ENCODE data around the gene MFSD12. TPM values are rescaled to one million over a fixed set of nuclear protein-coding genes. Genes with fewer than 3 reads are reported as not detected.

Gene MFSD12
- total and polyA plus RNA-seq, 4 donors = 9.4 to 43.6 (median 24.6) TPM

- 80% methylated on average over 7 of the region's 7 CpGs for WGBS
- Histone ChIP-seq H3K4me3 (ENCODE audit: low read depth in 1 of 3, low read length in 3 of 3) (no peak overlapping the region), H3K36me3 (ENCODE audit: control insufficient read depth in 4 of 4, insufficient read depth in 3 of 4, low read depth in 1 of 4, low read length in 3 of 4) (peaks cover 3 to 14% (median 11%) of the 10 kb centered on the region in 4 donors), H3K9ac (ENCODE audit: low read depth in 1 of 2, low read length in 2 of 2) (no peak overlapping the region), H3K27me3 (ENCODE audit: control insufficient read depth in 4 of 4, insufficient read depth in 4 of 4, low read length in 3 of 4) (no peaks in the 10 kb centered on the region), H3K27ac (ENCODE audit: low read depth in 1 of 2, low read length in 2 of 2) (no peak overlapping the region), H3K9me3 (ENCODE audit: control insufficient read depth in 4 of 4, low read length in 3 of 4) (no peaks in the 10 kb centered on the region), H3K4me1 (ENCODE audit: control insufficient read depth in 4 of 4, insufficient read depth in 4 of 4, low read length in 3 of 4) (peaks cover 17 to 41% (median 27%) of the 10 kb centered on the region in 4 donors)
- TF ChIP-seq TAF1 (conservative IDR thresholded peaks at IDR 0.05) = no peak
- no peak for TF ChIP-seq RAD21 (IDR thresholded peaks at IDR 0.05)
- TF ChIP-seq ZBTB33 (IDR thresholded peaks at IDR 0.05) = no peak
- no peak for TF ChIP-seq SP1 (IDR thresholded peaks at IDR 0.05)
- TF ChIP-seq HNF4A (conservative IDR thresholded peaks at IDR 0.05) = no peak
- TF ChIP-seq RXRA (IDR thresholded peaks at IDR 0.05) = no peak
- TF ChIP-seq FOXA2 (IDR thresholded peaks at IDR 0.05) = no peak
- no peak for DNase-seq (ENCODE audit: low spot score)
These were observed 36.3 kb downstream of the MFSD12 start for GRCh38 chr19:3521104-3521445.

GRCh38 chr19:3520166-3521103 lies 37.0 kb downstream of the MFSD12 start:
- no peak overlapping the region for H3K27ac ChIP-seq (ENCODE audit: low read depth in 1 of 2, low read length in 2 of 2)
- H3K36me3 ChIP-seq (ENCODE audit: control insufficient read depth in 4 of 4, insufficient read depth in 3 of 4, low read depth in 1 of 4, low read length in 3 of 4) = peaks cover 3 to 10% (median 8%) of the 10 kb centered on the region in 4 donors
- WGBS = 91% methylated on average over 37 of the region's 37 CpGs
- H3K27me3 ChIP-seq (ENCODE audit: control insufficient read depth in 4 of 4, insufficient read depth in 4 of 4, low read length in 3 of 4) = no peaks in the 10 kb centered on the region
- no peak overlapping the region for H3K9ac ChIP-seq (ENCODE audit: low read depth in 1 of 2, low read length in 2 of 2)
- H3K4me1 ChIP-seq (ENCODE audit: control insufficient read depth in 4 of 4, insufficient read depth in 4 of 4, low read length in 3 of 4) = peaks cover 17 to 46% (median 28%) of the 10 kb centered on the region in 4 donors
- no peaks in the 10 kb centered on the region for H3K9me3 ChIP-seq (ENCODE audit: control insufficient read depth in 4 of 4, low read length in 3 of 4)
- H3K4me3 ChIP-seq (ENCODE audit: low read depth in 1 of 3, low read length in 3 of 3) = no peak overlapping the region
- TF ChIP-seq SP1 (IDR thresholded peaks at IDR 0.05) = no peak
- peak in 1 of 2 donors; percentile 9 for TF ChIP-seq RXRA (IDR thresholded peaks at IDR 0.05)
- TF ChIP-seq NR2F2 (IDR thresholded peaks at IDR 0.05) = no peak
- no peak for DNase-seq (ENCODE audit: low spot score)

GRCh38 chr19:3519126-3519525 lies 38.3 kb downstream of the MFSD12 start:
- Histone ChIP-seq H3K27ac (ENCODE audit: low read depth in 1 of 2, low read length in 2 of 2) (no peak overlapping the region), H3K36me3 (ENCODE audit: control insufficient read depth in 4 of 4, insufficient read depth in 3 of 4, low read depth in 1 of 4, low read length in 3 of 4) (peaks cover 0 to 6% (median 4%) of the 10 kb centered on the region in 4 donors), H3K9ac (ENCODE audit: low read depth in 1 of 2, low read length in 2 of 2) (no peak overlapping the region), H3K9me3 (ENCODE audit: control insufficient read depth in 4 of 4, low read length in 3 of 4) (no peaks in the 10 kb centered on the region), H3K27me3 (ENCODE audit: control insufficient read depth in 4 of 4, insufficient read depth in 4 of 4, low read length in 3 of 4) (no peaks in the 10 kb centered on the region), H3K4me3 (ENCODE audit: low read depth in 1 of 3, low read length in 3 of 3) (no peak overlapping the region), H3K4me1 (ENCODE audit: control insufficient read depth in 4 of 4, insufficient read depth in 4 of 4, low read length in 3 of 4) (peaks cover 17 to 42% (median 30%) of the 10 kb centered on the region in 4 donors)
- no peak for DNase-seq (ENCODE audit: low spot score)
- 90% methylated on average over 18 of the region's 18 CpGs for WGBS
- TF ChIP-seq ATF3 (IDR thresholded peaks at IDR 0.05) = no peak
- TF ChIP-seq RAD21 (IDR thresholded peaks at IDR 0.05) = no peak
- no peak for TF ChIP-seq GABPA (IDR thresholded peaks at IDR 0.05 in 1 of 2, conservative IDR thresholded peaks at IDR 0.05 in 1 of 2)
- TF ChIP-seq NR2F2 (IDR thresholded peaks at IDR 0.05) = no peak
- TF ChIP-seq FOXA2 (IDR thresholded peaks at IDR 0.05) = no peak
- no peak for TF ChIP-seq MAX (IDR thresholded peaks at IDR 0.05)
- no peak for TF ChIP-seq SP1 (IDR thresholded peaks at IDR 0.05)
- no peak for TF ChIP-seq JUND (IDR thresholded peaks at IDR 0.05)
- no peak for TF ChIP-seq HNF4A (conservative IDR thresholded peaks at IDR 0.05)

Data from liver (tissue), 9 donors.